BJ (cell line): ENCODE results near the gene OPN1SW. TPM values are rescaled to one million over a fixed set of nuclear protein-coding genes. Genes with fewer than 3 reads are reported as not detected.
A peak's percentile ranks its signal among the peaks of the same experiment; 100 is the strongest.

ENCODE experiments used
- CTCF ChIA-PET: fragments of 350-600 bp; formaldehyde crosslinking; extraction: SDS; loops from one replicate; lab custom pipeline; 2021; ENCODE audit warnings: antibody characterized with exemption, inconsistent platforms; lab: Yijun Ruan, JAX
- POLR2A ChIA-PET: fragments of 300-600 bp; sonication (Branson Sonifier 250); formaldehyde crosslinking; extraction: SDS; loops from one replicate; lab custom pipeline; 2021; ENCODE audit warnings: antibody characterized with exemption; lab: Charles Lee
- DNase-seq: peaks from one replicate; pipeline ENCODE4 v3.0.0-alpha.2; 2011; ENCODE audit warnings: low read depth
- H3K27me3 ChIP-seq: 2 replicates; pipeline ENCODE4 v1.6.0; 2011; ENCODE audit warnings: low read length; ENCODE audit not compliant: control insufficient read depth, insufficient read depth
- H3K36me3 ChIP-seq: 2 replicates; pipeline ENCODE4 v1.5.1; 2011; ENCODE audit warnings: low read length; ENCODE audit not compliant: control insufficient read depth, insufficient read depth
- H3K4me3 ChIP-seq: 2 replicates; pipeline ENCODE4 v1.5.1; 2011; ENCODE audit warnings: low read depth, mild to moderate bottlenecking, control low read depth, low read length
- polyA plus RNA-seq: library from polyadenylated mRNA; depleted of rRNA; stranded (reverse); fragments of >200 nt; gene quantifications from 2 replicates; pipeline ENCODE4 v1.2.3, GENCODE V29; 2011
- TF ChIP-seq, protein P1 (sequence below): IDR thresholded peaks from 2 replicates; pipeline ENCODE4 v1.5.1; 2011; ENCODE audit warnings: low read depth, mild to moderate bottlenecking, control low read depth, inconsistent platforms, low read length, moderate library complexity; ENCODE audit not compliant: insufficient read depth

Gene OPN1SW
- polyA plus RNA-seq, 1 experiment: not detected

GRCh38 chr7:128737867-128738385 lies 37.7 kb downstream of the OPN1SW start:
- ChIA-PET POLR2A (interaction anchor here (0.7 to 2.7 kb wide), 4 partner anchors 9 to 94 kb away, joined by 3 to 12 read pairs (median 6); no protein-coding TSS in a partner anchor), CTCF (interaction anchor here (0.7 to 2.0 kb wide), 5 partner anchors 13 to 142 kb away, joined by 3 to 8 read pairs (median 4); partner anchors contain the start of gene ATP6V1F)
- Histone ChIP-seq H3K36me3 (no peaks in the 10 kb centered on the region), H3K4me3 (no peak overlapping the region), H3K27me3 (no peaks in the 10 kb centered on the region; the same call in 1 of the 2 replicates)
- peak; percentile 37 for DNase-seq
- TF ChIP-seq, protein P1, sequence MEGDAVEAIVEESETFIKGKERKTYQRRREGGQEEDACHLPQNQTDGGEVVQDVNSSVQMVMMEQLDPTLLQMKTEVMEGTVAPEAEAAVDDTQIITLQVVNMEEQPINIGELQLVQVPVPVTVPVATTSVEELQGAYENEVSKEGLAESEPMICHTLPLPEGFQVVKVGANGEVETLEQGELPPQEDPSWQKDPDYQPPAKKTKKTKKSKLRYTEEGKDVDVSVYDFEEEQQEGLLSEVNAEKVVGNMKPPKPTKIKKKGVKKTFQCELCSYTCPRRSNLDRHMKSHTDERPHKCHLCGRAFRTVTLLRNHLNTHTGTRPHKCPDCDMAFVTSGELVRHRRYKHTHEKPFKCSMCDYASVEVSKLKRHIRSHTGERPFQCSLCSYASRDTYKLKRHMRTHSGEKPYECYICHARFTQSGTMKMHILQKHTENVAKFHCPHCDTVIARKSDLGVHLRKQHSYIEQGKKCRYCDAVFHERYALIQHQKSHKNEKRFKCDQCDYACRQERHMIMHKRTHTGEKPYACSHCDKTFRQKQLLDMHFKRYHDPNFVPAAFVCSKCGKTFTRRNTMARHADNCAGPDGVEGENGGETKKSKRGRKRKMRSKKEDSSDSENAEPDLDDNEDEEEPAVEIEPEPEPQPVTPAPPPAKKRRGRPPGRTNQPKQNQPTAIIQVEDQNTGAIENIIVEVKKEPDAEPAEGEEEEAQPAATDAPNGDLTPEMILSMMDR: no peak

GRCh38 chr7:128737441-128737840 lies 38.2 kb downstream of the OPN1SW start:
- H3K36me3 ChIP-seq: no peaks in the 10 kb centered on the region
- no peaks in the 10 kb centered on the region; the same call in 1 of the 2 replicates for H3K27me3 ChIP-seq
- no peak for DNase-seq
- CTCF ChIA-PET: interaction anchor here (1.1 to 2.0 kb wide), 2 partner anchors 99 to 142 kb away, joined by 3 to 8 read pairs; no protein-coding TSS in a partner anchor
- TF ChIP-seq, protein P1: no peak
- POLR2A ChIA-PET: interaction anchor here (0.7 to 2.7 kb wide), 2 partner anchors 82 to 95 kb away, joined by 3 to 12 read pairs; no protein-coding TSS in a partner anchor
- H3K4me3 ChIP-seq: no peak overlapping the region

- POLR2A ChIA-PET: no interaction called here
Measured at GRCh38 chr7:128735436-128735835, 40.2 kb downstream of the OPN1SW start.

GRCh38 chr7:128734890-128735289 lies 40.7 kb downstream of the OPN1SW start:
- Histone ChIP-seq H3K4me3 (no peak overlapping the region), H3K27me3 (no peaks in the 10 kb centered on the region; the same call in 1 of the 2 replicates), H3K36me3 (no peaks in the 10 kb centered on the region)
- ChIA-PET POLR2A (no interaction called here), CTCF (interaction anchor here (0.6 to 1.2 kb wide), 2 partner anchors 9 to 307 kb away, joined by 3 to 4 read pairs; no protein-coding TSS in a partner anchor)
- TF ChIP-seq, protein P1: no peak
- no peak for DNase-seq

More at GRCh38 chr7:128735436-128735835, 40.2 kb downstream of the OPN1SW start:
- CTCF ChIA-PET: interaction anchor here (0.6 to 1.2 kb wide), 2 partner anchors 9 to 307 kb away, joined by 3 to 4 read pairs; no protein-coding TSS in a partner anchor
- Histone ChIP-seq H3K27me3 (no peaks in the 10 kb centered on the region; the same call in 1 of the 2 replicates), H3K4me3 (no peak overlapping the region), H3K36me3 (no peaks in the 10 kb centered on the region)
- TF ChIP-seq, protein P1: no peak
- no peak for DNase-seq

DNA sequence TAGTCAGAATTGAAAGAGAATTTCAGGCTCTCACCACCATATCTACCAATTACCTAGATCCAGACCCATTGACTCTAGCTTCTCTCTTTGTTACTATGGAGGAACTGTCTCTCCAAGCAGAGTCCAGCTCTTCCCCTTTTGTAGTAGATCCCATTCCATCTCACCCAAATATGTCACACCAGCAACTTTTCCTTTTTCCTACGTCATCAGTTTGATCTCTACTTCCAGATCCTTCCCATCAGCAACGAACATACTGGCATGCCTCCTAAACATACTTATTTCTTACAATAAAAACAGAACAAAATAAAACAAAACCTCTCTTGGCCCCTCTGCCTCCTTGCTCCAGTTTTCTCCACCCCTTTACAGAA lies 42.3 kb downstream of the OPN1SW start:
- Histone ChIP-seq H3K36me3 (no peaks in the 10 kb centered on the region), H3K27me3 (no peaks in the 10 kb centered on the region; the same call in 1 of the 2 replicates), H3K4me3 (no peak overlapping the region)
- DNase-seq: no peak
- POLR2A ChIA-PET: no interaction called here
- CTCF ChIA-PET: interaction anchor here (0.6 kb wide), 1 partner anchor 9 kb away, joined by 3 read pairs; no protein-coding TSS in a partner anchor
- TF ChIP-seq, protein P1: no peak
